ENCODE results near the gene NKD1.

DNA sequence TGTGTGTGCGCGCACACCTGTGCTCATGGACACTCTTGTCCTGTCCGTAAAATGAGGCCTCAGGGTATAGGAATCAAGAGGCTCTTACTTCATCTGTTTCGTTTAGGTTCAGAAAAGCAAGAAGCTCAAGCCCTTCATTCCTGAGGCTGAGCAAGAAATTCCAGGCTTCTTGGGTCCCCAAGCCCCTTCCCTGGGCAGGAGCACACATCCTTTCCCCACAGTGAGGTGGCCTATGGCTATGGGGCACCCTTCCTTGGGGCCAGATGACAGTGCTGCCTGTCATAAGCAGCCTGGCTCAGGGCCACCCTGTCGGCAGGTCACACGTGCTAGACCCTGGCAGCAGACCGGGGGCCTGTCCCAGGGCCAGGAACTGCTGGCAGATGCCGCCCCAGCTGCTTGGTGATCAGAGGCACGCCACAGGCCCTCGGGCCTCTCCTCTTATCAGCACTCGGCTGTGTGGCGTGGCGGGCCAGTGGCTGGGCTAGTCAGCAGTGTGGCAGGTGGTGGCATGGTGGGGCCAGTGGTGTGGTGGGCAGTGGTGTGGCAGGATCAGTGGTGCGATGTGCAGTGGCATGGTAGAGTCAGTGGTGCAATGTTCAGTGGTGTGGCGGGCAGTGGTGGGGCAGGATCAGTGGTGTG lies 50.2 kb downstream of the NKD1 start:
- TF ChIP-seq, protein P1, sequence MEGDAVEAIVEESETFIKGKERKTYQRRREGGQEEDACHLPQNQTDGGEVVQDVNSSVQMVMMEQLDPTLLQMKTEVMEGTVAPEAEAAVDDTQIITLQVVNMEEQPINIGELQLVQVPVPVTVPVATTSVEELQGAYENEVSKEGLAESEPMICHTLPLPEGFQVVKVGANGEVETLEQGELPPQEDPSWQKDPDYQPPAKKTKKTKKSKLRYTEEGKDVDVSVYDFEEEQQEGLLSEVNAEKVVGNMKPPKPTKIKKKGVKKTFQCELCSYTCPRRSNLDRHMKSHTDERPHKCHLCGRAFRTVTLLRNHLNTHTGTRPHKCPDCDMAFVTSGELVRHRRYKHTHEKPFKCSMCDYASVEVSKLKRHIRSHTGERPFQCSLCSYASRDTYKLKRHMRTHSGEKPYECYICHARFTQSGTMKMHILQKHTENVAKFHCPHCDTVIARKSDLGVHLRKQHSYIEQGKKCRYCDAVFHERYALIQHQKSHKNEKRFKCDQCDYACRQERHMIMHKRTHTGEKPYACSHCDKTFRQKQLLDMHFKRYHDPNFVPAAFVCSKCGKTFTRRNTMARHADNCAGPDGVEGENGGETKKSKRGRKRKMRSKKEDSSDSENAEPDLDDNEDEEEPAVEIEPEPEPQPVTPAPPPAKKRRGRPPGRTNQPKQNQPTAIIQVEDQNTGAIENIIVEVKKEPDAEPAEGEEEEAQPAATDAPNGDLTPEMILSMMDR (IDR thresholded peaks at IDR 0.05) = no peak
- TF ChIP-seq EZH2 (IDR thresholded peaks at IDR 0.05; ENCODE audit: borderline replicate concordance, insufficient read depth, low read depth, low read length, poor library complexity, severe bottlenecking) = no peak
